Thyroid gland (tissue), 4 donors: Measurements from ENCODE around the gene C12orf76. TPM values are rescaled to one million over a fixed set of nuclear protein-coding genes. Genes with fewer than 3 reads are reported as not detected.

Source experiments
- DNase-seq, 2 donors: peaks; one replicate each; pipeline ENCODE4 v3.0.0-alpha.2; 2019
- H3K27ac ChIP-seq, 3 donors: fragments of 200-600 bp; sonication (generic); 1 replicate in 2 of 3; 2 replicates in 1 of 3; pipeline ENCODE4 v1.5.1; 2016 to 2019; ENCODE audit warnings: mild to moderate bottlenecking in 1 of 3, moderate library complexity in 1 of 3
- H3K27me3 ChIP-seq: fragments of 200-600 bp; sonication (generic); one replicate; pipeline ENCODE4 v1.5.1; 2019
- H3K36me3 ChIP-seq, 2 donors: fragments of 200-600 bp; sonication (generic); one replicate each; pipeline ENCODE4 v1.5.1; 2016 to 2019
- H3K4me1 ChIP-seq, 2 donors: fragments of 200-600 bp; sonication (generic); one replicate each; pipeline ENCODE4 v1.5.1; 2017 to 2019
- H3K4me3 ChIP-seq, 3 donors: fragments of 200-600 bp; sonication (generic); replicated peaks in 1 of 3; 1 replicate in 2 of 3; 2 replicates in 1 of 3; pipeline ENCODE4 v1.5.1; 2016; ENCODE audit warnings: mild to moderate bottlenecking in 1 of 3
- H3K9me3 ChIP-seq: fragments of 200-600 bp; sonication (generic); one replicate; pipeline ENCODE4 v1.5.1; 2017
- POLR2A ChIP-seq, 2 donors: fragments of 450-650 bp; IDR thresholded peaks; one replicate each; pipeline ENCODE4 v1.6.1; 2017; ENCODE audit warnings: antibody characterized with exemption in 2 of 2, mild to moderate bottlenecking in 2 of 2, moderate library complexity in 1 of 2
- WGBS, 2 donors: methylation state at CpG; one replicate each; pipeline ENCODE4 v1.1.5; 2017; 5-methylcytosine and 5-hydroxymethylcytosine counted together
- intact Hi-C: fragments of 100-400 bp; cut with DNase I; formaldehyde crosslinking; loops from one replicate; pipeline ENCODE4 v1.15.1; 2023
- total RNA-seq, 4 donors: library from RNA; depleted of rRNA; stranded (reverse); fragments of >200 nt; gene quantifications; one replicate each; pipeline ENCODE4 v1.2.3, GENCODE V29; 2016
- TF ChIP-seq, protein P1 (sequence below), 6 experiments: fragments of 200-600 bp in 3 of 6; fragments of 450-650 bp in 3 of 6; sonication (generic) in 3 of 6; IDR thresholded peaks; one replicate each; pipeline ENCODE4 v1.5.1; 2016 to 2019; ENCODE audit warnings: antibody characterized with exemption in 6 of 6, mild to moderate bottlenecking in 2 of 6, inconsistent platforms in 1 of 6, moderate library complexity in 1 of 6

Gene C12orf76
- total RNA-seq, 4 donors from 2014 or later = 16.1 to 41.5 (median 21.9) TPM

DNA sequence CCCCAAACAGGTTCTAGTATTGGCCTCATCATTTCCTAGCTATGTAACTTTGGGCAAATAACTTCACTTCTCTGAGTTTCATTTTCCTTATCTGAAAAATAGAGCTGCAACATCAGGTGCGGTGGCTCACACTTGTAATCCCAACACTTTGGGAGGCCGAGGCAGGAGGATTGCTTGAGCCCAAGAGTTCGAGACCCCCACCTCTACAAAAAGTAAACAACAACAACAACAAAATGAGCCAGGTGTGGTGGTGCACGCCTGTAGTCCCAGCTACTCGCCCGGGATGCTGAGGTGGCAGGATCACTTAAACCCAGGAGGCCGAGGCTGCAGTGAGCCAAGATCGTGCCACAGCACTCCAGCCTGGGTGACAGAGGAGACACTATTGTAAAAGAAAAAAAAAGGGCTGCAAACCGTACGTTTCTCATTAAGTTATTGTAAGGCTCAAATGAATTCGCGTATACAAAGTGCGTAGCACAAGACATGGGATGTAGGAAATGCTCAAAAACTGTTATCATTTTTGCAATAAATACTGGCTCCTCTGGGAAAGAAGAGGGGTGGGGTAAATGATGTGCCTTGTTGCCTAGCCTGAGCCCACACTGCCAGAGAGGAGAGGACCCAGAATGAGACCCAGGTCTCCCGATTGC, 903 bp downstream of the C12orf76 start:
- 75 to 77% methylated on average over 14 of the region's 14 CpGs for WGBS, 2 donors
- peak overlapping the region in 2 of 3 donors; percentile 78 to 80 for H3K27ac ChIP-seq
- H3K9me3 ChIP-seq = no peaks in the 10 kb centered on the region
- DNase-seq = no peak
- intact Hi-C loops = no loop called here
- H3K27me3 ChIP-seq = no peaks in the 10 kb centered on the region
- TF ChIP-seq, protein P1, sequence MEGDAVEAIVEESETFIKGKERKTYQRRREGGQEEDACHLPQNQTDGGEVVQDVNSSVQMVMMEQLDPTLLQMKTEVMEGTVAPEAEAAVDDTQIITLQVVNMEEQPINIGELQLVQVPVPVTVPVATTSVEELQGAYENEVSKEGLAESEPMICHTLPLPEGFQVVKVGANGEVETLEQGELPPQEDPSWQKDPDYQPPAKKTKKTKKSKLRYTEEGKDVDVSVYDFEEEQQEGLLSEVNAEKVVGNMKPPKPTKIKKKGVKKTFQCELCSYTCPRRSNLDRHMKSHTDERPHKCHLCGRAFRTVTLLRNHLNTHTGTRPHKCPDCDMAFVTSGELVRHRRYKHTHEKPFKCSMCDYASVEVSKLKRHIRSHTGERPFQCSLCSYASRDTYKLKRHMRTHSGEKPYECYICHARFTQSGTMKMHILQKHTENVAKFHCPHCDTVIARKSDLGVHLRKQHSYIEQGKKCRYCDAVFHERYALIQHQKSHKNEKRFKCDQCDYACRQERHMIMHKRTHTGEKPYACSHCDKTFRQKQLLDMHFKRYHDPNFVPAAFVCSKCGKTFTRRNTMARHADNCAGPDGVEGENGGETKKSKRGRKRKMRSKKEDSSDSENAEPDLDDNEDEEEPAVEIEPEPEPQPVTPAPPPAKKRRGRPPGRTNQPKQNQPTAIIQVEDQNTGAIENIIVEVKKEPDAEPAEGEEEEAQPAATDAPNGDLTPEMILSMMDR (IDR thresholded peaks at IDR 0.05) = no peak
- no peak for TF ChIP-seq POLR2A (IDR thresholded peaks at IDR 0.05)
- peak overlapping the region in 2 of 3 donors; percentile 70 to 92 for H3K4me3 ChIP-seq
- peaks cover 20 to 31% of the 10 kb centered on the region in 2 donors for H3K4me1 ChIP-seq
- H3K36me3 ChIP-seq = no peaks in the 10 kb centered on the region

DNA sequence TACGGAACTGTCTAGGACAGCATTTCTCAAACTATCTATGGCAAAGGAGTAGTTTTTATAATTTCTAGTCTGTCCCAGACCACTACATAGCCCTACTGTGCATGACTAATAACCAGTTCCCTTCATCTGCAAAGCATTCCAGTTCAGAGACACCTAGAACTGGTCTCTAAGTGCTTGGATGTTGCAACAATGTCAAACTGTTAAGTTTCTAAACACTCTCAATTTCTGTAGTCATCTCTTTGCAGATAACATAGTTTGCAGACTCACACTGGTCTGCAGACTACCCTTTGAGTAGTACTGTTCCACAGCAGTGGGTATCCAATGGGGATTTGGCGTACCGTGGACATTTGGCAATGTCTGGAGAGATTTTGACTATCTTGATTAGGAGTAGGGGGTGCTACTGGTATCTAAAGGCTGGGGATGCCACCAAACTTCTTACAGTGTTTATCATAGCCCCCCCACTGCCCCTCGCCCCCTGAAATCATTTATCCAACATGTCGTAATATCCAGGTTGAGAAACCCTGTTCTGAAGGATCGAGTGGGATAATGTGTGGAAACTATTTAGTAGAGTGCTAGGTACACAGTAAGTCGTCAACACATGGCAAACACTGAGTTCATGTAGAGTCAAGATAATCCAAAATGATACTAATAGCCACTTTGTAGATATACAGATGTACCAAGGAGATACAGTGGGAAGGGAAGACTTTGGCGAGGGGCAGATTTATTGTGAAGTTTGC, 1.7 kb downstream of the C12orf76 start:
- no peak overlapping the region for H3K27ac ChIP-seq
- no peak overlapping the region for H3K4me3 ChIP-seq
- TF ChIP-seq POLR2A (IDR thresholded peaks at IDR 0.05) = no peak
- TF ChIP-seq, protein P1 (IDR thresholded peaks at IDR 0.05) = no peak
- H3K36me3 ChIP-seq = no peaks in the 10 kb centered on the region
- H3K9me3 ChIP-seq = no peaks in the 10 kb centered on the region
- 92 to 95% methylated on average over 8 of the region's 8 CpGs for WGBS, 2 donors
- no peak for DNase-seq
- H3K4me1 ChIP-seq = peaks cover 20 to 31% of the 10 kb centered on the region in 2 donors
- intact Hi-C loops = no loop called here
- H3K27me3 ChIP-seq = no peaks in the 10 kb centered on the region

DNA sequence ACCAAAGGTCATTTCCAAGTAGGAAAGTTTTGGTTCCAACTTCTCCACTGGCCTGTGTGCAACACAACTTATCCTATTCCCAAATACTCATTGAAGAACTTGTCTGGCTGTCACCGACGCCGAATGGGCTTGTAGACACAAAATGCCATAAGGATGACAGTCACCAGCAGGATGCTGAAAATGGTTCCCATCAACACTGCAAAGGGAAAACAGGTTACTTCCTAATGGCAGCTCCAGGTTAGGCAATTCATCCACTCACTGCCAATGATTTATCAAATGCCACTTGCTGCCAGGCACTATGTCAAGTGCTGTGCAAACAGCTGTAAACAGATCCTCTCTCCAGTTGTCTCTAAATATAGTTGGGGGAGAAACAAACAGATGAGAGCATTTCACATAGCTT, 6.1 kb downstream of the C12orf76 start:
- no peak for DNase-seq
- TF ChIP-seq POLR2A (IDR thresholded peaks at IDR 0.05) = no peak
- TF ChIP-seq, protein P1 (IDR thresholded peaks at IDR 0.05) = no peak
- Histone ChIP-seq H3K4me1 (peaks cover 32 to 59% of the 10 kb centered on the region in 2 donors), H3K9me3 (no peaks in the 10 kb centered on the region), H3K36me3 (peaks cover 0 to 4% of the 10 kb centered on the region in 2 donors), H3K4me3 (no peak overlapping the region), H3K27ac (peak overlapping the region in 2 of 3 donors; percentile 72 to 97), H3K27me3 (no peaks in the 10 kb centered on the region)
- intact Hi-C loops = no loop called here
- WGBS, 2 donors = 95 to 96% methylated on average over 3 of the region's 3 CpGs

DNA sequence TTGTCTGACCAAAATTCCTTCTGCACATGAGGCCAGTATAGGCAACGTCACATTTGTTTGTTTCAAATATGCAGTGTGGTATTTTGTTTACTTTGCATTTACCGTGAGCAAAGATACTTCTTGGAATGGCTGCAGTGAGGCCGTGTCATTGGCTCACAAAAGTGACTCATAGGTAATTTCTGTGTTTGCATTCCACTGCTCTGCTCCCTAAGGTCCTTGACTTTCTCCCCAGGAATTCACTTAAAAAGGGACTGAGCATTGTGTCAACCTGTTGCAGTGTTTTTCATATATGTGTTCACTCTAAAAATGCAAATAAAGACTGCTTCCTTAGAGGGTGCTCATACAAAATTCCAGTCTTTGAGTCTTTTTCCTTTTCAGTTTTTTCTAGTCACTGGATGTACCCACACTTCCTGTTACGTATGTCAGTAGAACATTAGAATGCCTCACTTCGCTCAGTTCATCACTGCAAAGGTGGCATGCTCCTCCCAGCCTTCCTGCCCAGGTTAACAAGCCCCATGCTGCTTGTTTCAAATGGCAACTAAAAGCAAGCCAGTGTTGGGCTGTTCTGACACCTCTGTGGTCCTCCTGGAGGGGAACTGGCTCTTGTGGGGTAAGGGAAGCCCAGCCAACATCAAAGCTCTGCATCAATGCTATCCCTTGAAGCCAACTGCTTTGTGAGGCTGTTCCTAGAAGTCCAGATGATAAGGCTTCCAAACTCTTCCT, 9.1 kb downstream of the C12orf76 start:
- peak; percentile 69 for DNase-seq
- TF ChIP-seq, protein P1 (IDR thresholded peaks at IDR 0.05) = no peak
- TF ChIP-seq POLR2A (IDR thresholded peaks at IDR 0.05) = peak in 1 of 2 donors; percentile 58
- H3K4me3 ChIP-seq = no peak overlapping the region
- H3K27ac ChIP-seq = peak overlapping the region; percentile 83 to 97 (median 96)
- H3K36me3 ChIP-seq = peaks cover 0 to 4% of the 10 kb centered on the region in 2 donors
- H3K9me3 ChIP-seq = no peaks in the 10 kb centered on the region
- H3K27me3 ChIP-seq = no peaks in the 10 kb centered on the region
- peaks cover 31 to 54% of the 10 kb centered on the region in 2 donors for H3K4me1 ChIP-seq
- 36 to 37% methylated on average over 5 of the region's 5 CpGs for whole genome bisulfite sequencing, 2 donors
- intact Hi-C loops = no loop called here
